Stimulated activated CD4-positive, alpha-beta T cell treated with anti-CD3 and anti-CD28 coated beads, Interleukin-2, amount 100 ng/mL, for 48 hours (primary cell): ENCODE measurements around the gene KIAA0930.
"Not testable (repeated sequence)": the region's sequence is repeated elsewhere in the genome, so short reads cannot be mapped to it uniquely, and the experiment has no call there.

Experiments
- DNase-seq, 2 donors: peaks; one replicate each; pipeline ENCODE4 v3.0.0-alpha.2; 2020

KIAA0930 gene

GRCh38 chr22:45200860-45201511, 39.7 kb downstream of the KIAA0930 start:
- no peak for DNase-seq

- no peak for DNase-seq
Measured at GRCh38 chr22:45200230-45200629, 40.5 kb downstream of the KIAA0930 start.

GRCh38 chr22:45199723-45200122, 41.0 kb downstream of the KIAA0930 start:
- no peak for DNase-seq

GRCh38 chr22:45198463-45198795, 42.3 kb downstream of the KIAA0930 start:
- no peak for DNase-seq

- no peak for DNase-seq
Measured at GRCh38 chr22:45197606-45198462, 42.9 kb downstream of the KIAA0930 start.

- no peak for DNase-seq
Measured at GRCh38 chr22:45196926-45197605, 43.6 kb downstream of the KIAA0930 start.

- no peak for DNase-seq
Measured at GRCh38 chr22:45196308-45196707, 44.4 kb downstream of the KIAA0930 start.

DNA sequence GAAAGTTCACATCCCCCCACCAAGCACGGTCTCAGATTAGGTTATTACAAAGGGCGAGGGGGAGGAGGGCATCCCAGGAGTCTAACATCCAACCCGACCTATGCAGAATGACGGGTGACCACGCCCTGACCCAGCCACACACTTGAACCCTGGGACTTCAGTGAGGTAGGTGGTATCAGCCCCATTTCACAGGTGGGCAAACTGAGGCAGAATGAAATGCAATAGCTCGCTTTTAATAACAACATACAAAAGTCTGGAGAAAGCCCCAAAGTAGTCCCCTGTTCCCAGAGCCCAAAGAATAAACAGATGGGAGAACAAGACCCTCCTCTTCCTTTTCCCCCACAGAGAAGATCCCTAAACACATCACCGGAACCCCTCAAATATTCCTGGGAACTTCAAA, 45.1 kb downstream of the KIAA0930 start:
- DNase-seq = no peak

- DNase-seq = no peak
Measured at GRCh38 chr22:45194686-45195085, 46.0 kb downstream of the KIAA0930 start.

DNA sequence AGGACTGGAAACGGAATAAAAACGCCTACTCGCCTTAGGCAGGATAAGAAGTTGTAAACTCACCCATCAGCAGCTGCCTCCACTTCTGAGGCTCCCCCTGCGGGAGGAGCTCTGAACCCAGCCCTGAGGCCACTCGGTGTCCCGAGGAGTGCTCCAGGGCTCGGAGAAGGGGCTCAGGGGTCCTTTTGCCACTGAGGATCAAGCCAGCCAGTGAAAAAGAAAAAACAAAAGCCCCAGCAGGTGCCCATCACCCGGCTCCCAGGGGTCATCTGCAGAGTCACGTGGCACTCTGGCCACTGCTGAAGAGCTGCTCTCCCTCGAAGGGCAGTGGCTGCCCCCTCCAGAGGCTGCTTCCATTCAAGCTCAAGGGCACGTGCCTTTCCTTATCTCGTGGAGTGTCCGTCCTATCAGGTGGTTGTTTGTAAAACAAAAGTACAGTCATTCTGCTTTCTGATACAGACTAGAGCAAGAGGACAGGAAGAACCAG, 48.0 kb downstream of the KIAA0930 start:
- DNase-seq = no peak

DNA sequence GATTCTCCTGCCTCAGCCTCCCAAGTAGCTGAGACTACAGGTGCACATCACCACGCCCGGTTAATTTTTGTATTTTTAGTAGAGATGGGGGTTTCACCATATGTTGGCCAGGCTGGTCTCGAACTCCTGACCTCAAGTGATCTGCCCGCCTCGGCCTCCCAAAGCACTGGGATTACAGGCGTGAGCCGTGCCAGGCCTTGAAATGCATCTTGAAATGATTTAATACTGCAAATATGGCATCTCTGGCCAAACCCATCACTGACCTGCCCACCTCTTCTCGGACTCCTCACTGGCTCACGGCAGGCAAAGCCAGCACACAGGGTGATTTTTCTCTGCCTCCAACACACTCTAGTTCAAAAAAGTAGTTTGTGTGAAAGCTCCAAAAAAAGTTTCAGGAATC, 48.9 kb downstream of the KIAA0930 start:
- not testable (repeated sequence) for DNase-seq

GRCh38 chr22:45190202-45190872, 50.4 kb downstream of the KIAA0930 start:
- no peak for DNase-seq

GRCh38 chr22:45188779-45189178, 51.9 kb downstream of the KIAA0930 start:
- DNase-seq = no peak

DNA sequence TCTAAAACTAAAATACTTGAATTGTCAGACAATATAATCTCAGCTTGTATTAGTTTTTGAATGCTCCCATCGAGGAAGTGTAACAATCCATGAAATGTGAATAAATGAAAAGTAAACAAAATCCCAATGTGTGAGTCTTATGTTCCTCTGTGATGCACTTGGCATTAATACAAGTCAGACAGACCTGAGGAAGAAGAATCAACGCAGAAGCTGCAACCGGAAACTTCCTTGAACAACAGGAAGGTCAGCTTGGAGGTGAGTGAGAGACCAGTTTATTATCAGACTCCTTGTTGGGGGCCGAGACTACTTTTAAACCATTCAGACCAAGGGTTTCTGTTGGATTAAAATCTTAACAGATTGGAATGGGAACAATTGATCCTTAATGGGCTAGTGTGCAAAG, 52.8 kb downstream of the KIAA0930 start:
- DNase-seq = no peak

DNA sequence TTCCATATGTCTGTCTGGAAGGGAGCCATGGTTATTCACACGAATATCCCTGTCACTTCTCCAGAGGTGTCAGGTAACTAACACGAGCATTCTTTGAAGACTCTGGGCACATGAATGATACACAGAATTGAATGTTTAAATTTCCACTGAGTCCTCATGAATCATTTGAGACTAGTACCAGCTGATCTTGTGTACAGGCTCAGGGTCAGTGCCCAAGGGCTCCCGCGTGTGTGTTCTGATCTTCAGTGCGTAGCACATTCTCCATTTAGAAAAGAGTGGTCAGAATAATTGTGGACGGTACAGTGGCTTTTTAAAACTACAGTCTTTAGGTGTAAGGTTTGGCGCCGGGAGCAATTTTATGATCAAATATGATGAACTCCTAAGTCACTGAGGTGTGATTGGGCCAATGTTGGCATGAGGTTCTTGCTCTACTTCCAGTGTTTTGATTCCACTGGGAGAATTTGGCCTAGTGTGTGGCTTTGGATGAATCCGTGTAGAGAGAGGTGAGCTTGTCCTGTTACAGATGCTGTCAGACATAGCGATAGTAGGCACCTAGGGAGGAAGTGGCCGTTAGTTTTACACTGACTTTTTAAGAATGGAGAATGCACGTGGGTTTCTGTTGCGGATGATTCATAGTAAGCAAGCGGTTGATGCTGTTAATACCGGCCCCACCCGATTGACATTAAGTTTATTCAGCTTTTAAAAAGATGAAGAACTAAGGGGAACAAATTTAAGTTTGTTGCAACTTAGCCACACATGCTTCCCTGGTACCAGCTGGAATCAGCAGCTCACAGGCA, 54.8 kb downstream of the KIAA0930 start:
- no peak for DNase-seq

DNA sequence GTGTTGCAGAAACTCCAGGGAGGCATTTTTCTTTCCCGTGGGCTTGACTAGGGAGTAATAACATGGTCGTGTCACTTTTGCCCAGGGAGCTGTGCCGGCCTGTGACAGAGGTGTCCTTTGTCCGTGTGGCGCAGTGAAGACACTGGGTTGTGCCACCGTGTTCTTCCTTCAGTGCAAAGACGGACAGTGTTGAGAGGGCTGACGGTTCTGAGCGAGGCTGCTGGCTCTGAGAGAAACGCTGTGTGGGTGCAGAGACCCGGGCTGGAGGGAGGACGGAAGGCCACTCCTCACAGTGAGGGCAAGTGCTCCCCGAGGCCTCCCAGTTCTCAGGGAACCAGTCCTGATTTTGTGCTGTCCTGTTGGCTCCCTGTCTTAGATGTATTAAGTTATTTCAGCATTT, 56.7 kb downstream of the KIAA0930 start:
- no peak for DNase-seq

DNA sequence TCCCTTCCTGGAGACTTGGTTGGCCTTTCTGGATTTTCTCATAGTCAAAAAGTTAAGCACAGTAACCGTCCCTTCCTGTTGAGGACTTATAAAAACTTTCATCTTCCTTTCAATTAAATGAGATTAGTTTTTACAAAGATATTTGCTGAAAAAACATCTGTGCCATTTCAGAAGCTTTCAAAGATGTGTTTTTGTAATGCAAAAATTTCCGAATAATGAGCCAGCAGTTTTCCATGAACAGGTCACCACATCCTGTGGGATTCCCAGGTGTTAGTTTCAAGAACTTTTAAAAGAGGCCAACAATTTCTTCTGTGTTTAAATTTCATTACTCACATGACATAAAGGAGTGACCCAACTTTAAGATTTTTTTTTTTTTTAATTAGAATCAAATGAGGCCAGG, 58.9 kb downstream of the KIAA0930 start:
- no peak for DNase-seq

DNA sequence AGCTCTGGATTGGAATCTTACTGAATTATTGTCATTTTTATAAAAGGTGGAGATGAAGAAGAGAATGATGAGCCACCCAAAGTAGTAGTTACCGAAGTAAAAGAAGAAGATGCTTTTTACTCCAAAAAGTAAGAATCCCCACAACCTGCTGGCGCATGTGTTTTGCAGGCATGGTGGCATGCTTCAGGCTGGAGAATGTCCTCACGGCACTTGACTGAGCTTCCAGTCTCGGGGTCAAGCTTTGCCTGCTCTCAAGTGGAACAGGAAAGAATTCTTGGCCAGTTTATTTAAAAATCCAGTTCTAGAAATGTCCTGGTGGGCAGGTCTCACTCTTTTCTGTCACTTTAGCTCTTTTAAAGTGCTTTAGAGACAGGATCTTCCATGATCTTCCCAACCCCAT, 59.5 kb downstream of the KIAA0930 start:
- DNase-seq = no peak

- DNase-seq = no peak
Measured at GRCh38 chr22:45180146-45180679, 60.5 kb downstream of the KIAA0930 start.

- no peak for DNase-seq
Measured at GRCh38 chr22:45179276-45180049, 61.2 kb downstream of the KIAA0930 start.

GRCh38 chr22:45172881-45173585, 67.7 kb downstream of the KIAA0930 start:
- no peak for DNase-seq
